CD4-positive, alpha-beta T cell treated with Interferon gamma for 1 hour (primary cell): ENCODE data around the gene DYNLT2.
"Not testable (repeated sequence)": the region's sequence is repeated elsewhere in the genome, so short reads cannot be mapped to it uniquely, and the experiment has no call there.

Experiments
- DNase-seq: peaks from one replicate; pipeline ENCODE4 v3.0.0-alpha.2; 2020

The DYNLT2 gene

DNA sequence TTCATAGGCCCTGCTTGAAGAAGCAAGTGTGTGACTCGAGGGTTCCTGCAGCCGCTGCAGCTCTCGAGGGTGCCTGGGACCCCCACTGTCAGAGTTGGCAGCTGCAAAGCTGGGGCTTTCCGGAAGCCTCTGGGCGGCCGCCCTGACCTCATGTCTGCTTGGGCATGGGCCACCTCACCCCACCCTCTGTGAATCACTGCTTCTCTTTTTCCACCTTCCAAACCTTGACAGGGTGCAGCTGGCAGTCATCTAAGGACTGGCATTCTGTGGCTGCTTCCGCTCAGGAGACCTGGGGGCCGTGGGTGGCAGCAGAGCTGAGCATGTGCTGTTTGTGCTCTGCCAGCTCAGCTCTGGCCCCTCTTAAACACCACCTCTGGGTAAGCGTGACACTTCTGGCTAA is 32.0 kb upstream of the DYNLT2 start:
- no peak for DNase-seq

DNA sequence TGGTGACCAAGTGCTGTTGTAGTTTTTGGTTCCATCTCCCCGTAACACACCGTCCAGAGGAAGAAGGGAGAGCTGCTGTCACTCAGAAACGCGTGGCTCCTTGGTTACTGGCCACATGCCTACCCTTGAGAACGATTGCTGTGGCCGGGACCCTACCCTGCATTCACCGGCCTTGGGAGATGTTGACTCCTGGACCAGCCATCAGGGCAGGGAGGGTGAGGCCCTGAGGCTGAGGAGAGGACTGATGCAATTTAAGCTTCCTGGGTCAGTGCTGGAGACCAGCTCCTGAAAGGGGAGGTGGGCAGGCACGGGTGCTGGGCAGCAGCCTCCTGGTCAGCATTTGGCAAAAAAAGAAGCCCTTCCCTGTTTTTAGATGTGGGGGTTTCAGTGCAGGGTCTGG is 31.6 kb upstream of the DYNLT2 start:
- DNase-seq, result no peak

DNA sequence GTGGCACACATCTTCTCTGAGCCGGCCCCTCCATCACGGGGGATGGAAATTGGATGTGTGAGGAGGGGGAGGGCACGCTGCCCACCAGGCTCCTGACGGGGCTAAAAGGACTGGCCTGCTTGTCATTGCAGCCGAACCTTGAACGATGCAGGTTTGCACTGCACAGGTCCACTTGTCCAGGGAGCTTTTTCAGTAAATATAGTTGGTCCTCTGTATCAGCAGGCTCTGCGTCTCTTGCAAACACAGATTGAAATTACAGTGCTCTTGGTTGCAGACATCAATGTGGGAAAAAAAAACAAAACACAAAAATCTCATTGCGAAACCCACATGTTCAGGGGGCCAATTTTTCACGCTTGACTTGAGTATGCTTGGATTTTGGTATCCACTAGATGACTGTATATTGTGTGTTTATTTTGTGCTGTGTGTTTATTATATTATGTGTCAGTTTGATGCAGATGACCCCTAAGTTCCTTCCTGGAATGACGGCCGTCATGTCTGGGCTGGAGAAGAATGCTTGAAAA is 29.3 kb upstream of the DYNLT2 start:
- no peak for DNase-seq

DNA sequence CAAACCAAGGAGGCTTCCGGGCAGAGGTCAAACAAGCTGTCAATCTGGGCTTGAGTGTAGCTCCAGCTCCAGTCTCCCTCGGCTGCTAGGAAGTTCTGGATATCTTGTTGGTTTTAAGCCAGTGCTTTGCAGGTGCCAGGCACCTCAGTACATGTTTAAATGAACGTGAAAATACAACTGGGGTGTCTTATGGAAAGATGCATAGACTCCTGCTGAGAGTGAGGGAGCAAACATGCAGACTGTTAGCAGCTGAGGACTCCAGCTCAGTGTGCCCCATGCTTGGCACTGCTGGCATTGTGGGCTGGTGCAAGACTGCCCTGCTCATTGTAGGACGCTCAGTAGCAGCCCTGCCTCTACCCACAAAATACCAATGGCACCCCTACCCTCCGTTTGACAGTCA is 28.5 kb upstream of the DYNLT2 start:
- no peak for DNase-seq

DNA sequence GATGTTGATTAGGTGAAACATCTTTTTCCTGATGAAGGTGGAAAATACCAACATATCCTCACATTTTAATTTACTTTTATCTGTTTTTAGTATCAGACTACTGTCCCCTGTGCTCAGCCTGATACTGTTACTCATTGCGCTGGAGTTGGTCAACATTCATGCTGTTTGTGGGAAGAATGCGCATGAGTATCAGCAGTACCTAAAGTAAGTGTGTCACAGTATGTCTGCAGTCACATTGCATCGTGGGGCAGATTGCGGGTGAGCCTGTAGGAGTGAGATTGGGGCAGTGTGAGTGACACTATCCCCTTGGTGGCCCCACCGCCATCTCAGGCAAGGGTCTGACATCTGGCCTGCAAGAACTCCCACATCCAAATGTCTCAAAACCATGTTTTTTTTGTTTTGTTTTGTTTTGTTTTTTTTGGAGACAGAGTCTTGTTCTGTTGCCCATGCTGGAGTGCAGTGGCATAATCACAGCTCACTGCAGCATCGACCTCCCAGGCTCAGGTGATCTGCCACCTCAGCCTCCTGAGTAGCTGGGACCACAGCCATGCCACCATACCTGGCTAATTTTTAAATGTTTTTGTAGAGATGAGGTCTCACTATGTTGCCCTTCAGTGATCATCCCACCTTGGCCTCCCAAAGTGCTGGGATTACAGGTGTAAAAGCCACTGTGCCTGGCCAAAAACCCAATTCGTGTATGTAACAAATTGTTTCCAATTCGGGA is 27.9 kb upstream of the DYNLT2 start:
- DNase-seq, result no peak

DNA sequence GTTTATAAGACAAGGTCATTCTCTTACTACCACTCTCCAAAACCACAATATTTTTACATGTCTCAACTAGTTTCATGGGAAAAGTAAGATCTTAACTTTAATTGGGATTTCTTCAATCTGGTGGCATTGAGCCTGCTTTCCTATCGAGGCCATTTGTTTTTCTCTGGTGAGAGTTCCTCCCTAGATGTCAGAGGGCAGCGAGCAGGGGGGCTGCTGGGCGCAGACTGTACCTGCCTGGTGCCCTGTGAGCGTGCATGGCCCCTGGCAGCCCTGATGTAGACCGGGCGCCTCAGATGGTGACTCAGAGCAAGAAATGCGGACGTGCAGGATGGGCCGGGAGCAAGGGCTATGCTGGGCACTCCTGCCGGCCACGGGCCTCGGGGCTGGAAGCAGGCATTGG is 27.3 kb upstream of the DYNLT2 start:
- no peak for DNase-seq

DNA sequence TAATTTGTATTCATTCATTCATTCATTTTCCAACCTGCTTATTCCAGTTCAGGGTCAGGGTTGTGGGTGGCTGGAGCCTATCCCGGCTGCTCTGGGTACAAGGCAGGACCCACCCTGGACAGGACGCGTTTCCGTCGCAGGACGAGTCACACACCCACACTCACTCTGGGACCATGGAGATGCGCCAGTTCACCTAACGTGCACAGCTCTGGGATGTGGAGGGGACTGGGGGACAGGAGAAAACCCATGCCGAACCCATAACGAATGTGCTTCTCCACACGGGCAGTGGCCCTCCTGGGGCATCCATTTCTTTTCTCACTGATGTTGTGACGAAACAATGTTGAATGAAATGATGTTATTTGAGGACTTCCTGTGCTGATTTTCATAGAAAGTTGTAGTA is 26.5 kb upstream of the DYNLT2 start:
- no peak for DNase-seq

DNA sequence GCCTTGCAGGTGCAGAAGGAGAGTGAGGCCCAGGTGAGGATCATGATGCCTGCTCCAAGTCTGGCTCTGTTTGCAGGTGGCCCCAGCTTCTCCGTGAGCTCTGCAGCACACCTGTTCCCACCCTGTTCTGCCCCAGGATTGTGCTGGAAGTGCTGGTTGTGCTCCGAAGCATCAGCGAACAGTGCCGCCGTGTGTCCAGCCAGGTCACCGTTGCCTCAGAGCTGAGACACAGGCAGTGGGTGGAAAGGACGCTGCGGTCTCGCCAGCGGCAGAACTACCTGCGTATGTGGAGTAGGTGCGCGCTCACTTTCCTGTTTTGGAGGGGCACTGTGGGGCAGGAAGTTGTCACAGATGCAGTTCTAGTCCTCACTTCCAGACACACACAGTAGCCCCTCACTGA is 25.0 kb upstream of the DYNLT2 start:
- no peak for DNase-seq

DNA sequence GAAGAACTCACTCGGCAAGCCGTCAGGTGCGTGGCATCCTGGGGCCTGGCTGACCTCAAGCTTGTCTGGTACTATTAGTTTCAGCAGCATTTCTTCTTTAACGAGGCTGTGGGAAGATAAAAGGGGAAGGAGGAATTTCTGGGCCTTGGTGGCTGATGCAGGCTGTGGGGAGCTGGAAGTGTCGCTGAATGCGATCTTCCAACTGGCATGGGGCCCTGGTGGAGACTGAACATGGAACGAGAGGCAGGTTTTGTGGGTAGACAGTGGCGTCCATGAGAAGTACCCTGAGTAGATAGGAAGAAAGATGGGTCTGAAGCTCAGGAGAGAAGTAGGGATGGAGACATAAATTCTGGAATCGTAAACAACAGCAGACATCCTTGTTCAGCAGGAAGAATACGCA is 23.9 kb upstream of the DYNLT2 start:
- no peak for DNase-seq

DNA sequence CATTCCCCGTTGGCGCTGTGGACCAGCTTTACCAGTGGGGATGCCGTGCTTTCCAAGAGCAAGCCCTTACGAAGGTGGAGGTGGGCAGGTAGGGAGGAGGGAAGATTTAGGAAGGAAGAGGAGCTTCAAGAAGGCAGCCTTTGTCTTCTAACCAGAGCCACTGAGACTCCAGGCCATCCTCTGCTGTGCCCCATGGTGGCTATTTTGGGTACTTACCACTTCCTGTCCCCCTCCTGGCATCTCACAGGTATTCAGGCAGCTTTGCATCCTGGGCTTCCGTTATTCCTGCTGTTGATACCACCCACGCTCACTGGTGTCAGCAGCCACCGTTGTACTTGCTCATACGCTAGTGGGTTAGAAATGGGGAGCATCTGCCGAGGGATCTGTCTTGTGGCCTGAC is 23.0 kb upstream of the DYNLT2 start:
- no peak for DNase-seq

DNA sequence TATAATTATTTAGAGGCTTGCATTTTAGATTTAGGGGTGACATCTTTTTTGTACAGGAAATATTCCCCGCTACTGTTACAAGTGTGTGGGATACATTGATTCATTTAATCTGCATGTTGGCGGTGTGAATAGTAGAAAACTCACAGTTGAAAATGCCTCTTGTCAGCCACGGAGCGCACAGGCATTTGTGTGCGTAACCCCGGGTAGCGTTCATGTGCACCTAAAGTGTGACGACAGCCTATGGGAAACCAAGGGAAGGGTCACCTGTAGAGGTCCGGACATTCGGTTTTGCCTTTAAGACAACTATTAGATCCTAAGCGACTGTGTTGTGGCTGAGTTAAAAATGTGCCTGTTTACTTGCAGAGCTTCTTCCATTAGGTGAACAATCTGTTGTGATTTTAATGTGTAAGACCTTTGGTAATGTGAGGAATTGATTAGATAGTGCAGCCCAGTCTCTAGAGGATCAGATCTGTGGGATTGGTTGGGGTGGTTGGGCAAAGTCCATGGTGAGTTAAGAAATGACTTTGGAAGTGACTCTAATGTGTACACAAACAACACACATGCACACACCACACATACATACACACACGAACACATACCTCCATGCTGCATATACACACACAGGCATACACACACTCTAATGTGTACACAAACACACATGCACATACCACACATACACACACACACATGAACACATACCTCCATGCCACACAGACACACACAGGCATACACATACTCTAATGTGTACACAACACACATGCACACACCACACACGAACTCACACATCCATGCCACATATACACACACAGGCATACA is 15.8 kb upstream of the DYNLT2 start:
- DNase-seq, result no peak

DNA sequence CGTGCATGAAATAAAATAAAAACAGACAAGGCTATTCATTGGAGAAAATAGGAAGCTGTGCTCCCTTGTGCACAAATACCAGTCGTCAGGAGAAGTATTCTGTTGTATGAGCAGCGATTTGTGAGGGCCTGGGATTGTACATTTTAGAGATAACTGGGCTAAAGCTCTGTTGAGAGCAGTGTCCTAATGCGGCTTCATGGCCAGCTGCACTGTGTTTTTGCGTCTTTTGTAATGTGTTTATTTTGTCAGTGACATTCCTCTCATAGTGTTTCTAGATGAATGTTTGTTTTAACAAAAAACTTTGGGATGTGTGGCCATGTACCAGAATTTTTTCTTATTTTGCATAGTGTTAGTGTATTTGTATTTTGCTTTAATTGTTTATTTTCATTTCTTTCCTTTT is 14.9 kb upstream of the DYNLT2 start:
- no peak for DNase-seq

DNA sequence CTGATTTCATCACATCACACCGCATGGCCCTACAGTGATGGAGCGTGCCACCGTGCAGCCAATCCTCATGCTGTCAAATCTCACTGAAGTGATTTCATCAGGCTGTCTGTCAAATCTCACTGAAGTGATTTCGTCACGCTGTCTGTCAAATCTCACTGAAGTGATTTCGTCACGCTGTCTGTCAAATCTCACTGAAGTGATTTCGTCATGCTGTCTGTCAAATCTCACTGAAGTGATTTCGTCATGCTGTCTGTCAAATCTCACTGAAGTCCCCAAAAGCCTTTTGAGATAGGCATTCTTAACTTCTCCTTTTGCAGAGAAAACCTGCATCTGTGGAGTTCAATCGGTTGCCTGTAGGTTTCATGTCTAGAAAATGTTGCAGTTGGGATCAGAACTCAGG is 14.4 kb upstream of the DYNLT2 start:
- not testable (repeated sequence) for DNase-seq

DNA sequence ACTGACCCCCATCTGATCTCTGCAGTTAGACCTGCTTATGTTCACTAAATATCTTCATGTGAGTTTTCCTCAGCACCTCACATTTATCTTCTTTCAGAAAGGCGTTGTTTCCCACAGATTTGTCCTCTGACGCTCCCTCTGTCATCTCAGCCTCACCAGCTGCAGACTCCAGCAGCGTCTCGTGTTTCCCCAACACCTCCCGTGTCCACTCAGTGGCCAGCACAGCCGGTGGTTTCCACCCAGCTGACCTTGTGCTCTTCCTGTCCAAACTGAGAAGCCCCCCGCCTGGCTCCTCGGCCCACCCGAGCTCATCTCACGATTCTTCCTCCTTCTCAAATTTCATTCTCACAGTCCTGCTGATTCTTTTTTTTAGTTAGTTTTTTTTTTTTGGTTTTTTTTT is 12.5 kb upstream of the DYNLT2 start:
- no peak for DNase-seq

DNA sequence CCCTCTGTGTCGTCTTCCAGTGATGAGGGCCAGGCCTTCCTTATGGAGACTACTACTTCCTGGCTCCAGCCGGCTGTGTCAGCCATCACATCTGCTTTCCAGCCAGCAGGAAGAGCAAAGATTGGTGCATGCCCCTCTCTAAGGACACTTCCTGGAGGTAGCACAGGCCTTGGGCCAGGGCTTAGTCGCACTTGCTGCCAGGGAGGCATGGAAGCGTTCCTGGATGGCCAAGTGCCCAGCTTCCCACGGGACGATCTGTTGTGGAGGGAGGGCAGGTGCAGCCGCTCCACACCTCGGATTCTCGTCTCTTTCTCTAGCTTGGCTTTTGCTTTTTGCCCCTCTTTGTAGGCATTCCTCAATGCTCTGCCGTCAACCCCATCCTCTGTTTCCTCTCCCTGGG is 11.9 kb upstream of the DYNLT2 start:
- no peak for DNase-seq

DNA sequence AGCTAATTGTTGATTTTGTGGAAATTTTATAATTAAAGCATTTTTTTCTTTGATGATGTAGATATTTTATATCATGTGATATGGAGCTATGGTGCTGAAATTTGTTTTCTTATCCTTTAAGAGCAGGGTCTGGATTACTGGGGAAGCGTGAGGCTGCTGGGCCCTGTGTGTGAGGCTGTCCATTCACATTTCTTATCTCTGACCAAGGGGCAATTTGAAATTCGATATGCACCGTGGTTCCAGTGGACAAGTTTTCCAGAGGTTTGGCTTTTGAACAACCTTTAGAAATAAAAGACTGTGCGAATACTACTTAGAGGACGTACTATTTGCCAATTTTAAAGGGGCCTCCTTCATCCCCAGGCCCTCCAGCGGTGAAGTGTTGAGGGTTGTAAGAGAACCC is 3.8 kb upstream of the DYNLT2 start:
- no peak for DNase-seq

DNA sequence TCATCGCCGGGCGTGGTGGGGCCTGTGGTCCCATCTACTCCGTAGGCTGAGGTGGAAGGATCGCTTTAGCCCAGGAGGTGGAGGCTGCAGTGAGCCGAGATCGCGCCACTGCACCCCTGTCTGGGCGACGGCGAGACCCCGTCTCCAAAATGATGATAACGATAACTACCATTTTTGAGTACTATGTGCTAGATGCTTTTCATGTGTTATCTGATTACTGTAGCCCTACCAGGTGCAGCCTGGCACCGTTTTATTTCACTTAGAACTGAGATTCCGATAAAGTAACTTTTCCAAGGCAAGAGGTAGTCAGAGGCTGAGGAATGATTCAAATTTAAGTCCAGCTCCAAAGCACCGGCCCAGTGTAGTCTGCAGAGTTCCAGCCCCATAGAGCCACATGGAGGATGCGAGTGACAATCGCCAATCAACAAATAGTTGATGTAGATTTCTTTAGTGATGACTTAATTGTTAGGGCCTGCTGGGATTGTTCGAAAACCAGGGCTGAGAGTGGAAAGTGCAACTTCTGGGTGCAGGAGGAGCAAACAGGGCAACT is 777 bp upstream of the DYNLT2 start:
- DNase-seq, result no peak

DNA sequence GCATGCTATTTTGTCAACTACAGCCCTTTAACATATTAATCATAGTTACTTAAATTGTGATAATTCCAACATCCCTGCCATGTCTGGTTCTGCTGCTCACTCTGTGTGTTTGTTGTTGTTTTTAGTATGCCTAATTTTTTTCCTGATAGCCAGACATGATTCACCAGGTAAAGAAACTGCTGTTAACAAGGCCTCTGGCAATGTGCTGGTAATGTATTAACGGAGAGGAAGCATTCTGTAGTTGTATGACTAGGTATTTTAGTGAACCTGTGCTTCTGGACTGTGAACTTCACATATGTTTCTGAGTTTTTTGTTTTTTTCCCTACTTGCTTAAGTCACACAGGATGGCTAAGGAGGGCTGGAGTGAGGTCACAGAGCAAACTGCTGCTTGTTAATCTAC is 4.8 kb downstream of the DYNLT2 start:
- no peak for DNase-seq

DNA sequence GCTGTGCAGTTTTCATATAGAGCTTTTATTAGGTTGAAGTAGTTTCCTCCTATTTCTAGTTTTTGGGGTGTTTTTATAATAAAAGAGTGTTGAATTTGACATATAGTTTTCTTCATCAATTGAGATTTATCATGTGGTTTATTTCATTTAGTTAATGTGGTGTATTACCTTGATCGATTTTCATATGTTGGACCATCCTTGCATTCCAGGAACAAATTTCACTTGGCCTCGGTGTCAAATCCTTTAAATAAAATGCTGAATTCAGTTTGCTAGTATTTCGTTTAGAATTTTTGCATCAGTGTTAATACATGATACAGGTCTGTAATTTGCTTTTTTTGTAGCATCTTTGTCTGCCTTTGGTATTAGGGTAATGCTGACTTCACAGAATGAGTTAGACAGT is 6.0 kb downstream of the DYNLT2 start:
- no peak for DNase-seq

DNA sequence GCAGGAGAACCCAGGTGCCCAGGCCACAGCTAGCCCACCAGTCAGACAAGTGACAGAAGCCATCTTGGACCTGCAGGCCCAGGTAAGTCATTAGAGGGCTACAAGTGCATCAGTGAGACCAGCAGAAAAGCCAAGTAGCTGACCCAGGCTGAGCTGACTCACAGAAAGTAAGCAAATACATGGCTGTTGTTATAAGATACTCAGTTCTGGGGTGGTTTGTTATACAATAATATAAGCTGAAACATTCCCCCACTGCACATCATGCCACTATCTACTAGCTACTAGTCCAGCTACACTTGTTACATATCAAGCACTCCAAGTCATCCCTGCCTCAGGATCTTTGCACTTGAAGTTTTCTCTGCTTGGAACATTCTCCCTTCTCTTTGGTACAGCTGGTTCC is 10.0 kb downstream of the DYNLT2 start:
- DNase-seq, result no peak

DNA sequence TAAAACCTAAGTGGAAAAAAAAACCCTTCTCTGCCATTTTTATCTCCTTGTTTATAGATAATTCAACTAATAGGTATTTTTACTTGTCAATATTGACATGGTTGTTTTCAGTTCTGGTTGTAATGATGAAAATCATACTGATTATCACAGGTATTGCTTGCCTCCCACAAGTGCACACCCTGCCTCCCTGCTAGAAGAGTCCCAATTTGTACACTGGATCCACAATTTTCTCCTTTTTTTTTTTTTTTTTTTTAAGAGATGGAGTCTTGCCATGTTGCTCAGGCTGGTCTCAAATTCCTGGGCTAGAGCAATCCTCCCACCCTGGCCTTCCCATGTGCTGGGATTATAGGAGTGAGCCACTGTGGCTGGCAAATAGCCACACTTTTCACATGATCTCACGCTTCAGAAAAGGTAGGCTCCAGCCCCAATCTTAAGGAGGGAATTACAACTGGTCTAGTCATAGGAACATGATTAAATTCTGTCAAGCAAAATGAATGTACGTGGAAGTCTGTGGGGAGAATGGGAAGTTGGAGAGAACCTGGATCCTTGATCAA is 12.3 kb downstream of the DYNLT2 start:
- no peak for DNase-seq

DNA sequence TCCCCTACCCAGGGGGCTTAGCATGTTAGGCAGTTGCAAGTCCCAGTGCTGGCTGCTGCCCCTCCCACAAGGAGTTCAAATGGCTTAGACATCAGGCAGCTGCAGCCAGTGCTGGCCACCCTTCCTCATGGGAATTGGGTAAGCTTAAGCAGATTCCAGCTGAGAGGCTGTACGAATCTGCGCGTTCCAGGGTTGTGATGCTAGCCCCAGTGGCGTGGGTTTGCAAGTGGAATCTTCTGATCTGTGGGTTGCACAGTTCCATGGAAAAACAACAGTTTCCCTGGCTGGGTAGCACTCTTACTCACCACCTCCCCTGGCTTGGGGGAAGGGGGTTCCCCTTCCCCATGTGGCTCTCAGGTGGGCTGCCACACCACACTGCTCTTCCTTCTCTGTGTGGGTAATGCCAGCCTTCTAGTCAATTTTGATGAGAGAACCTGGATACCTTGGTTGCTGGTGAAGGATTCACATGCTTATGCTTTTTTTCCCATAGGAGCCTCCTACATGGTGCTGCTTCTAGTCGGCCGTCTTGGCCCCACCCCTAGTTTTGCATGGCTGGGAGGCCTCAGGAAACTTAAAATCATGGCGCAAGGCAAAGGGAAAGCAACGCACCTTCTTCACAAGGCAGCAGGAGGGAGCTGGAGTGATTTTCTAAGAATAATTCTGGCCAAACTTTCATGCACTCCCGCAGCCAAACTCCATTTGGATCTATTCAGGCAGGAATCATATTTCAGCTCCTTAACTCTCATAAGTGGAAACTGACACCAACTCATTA is 13.0 kb downstream of the DYNLT2 start:
- DNase-seq, result no peak

DNA sequence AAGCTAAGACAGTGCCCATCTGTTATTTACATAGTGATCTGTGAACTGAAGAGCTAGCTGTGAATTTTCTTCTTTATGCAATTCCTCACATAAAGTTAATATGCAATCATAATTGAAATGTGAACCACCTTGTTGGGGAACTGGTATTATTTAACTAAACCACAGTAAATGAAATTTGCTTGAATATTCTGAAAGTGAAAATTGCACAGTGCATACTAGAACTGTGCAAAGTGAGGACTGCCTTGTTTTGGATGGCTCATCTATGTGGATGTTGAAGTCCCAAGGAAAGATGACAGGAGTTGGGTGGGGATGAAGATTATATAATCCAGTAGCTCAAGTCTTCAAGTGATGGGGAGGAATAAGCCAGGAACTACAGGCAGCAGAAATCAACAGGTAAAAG is 21.4 kb downstream of the DYNLT2 start:
- no peak for DNase-seq
